Vagina (tissue), 2 donors: Measurements from ENCODE around the gene BAIAP2L1. TPM values are rescaled to one million over a fixed set of nuclear protein-coding genes. Genes with fewer than 3 reads are reported as not detected.

Experiments
- DNase-seq, 2 donors: peaks; one replicate each; pipeline ENCODE4 v3.0.0-alpha.2; 2017; ENCODE audit errors: extremely low spot score in 2 of 2
- H3K27ac ChIP-seq: fragments of 200-600 bp; sonication (generic); one replicate; pipeline ENCODE4 v1.5.1; 2019
- H3K27me3 ChIP-seq: fragments of 200-600 bp; sonication (generic); one replicate; pipeline ENCODE4 v1.5.1; 2019
- H3K36me3 ChIP-seq, 2 donors: fragments of 200-600 bp; sonication (generic); one replicate each; pipeline ENCODE4 v1.5.1; 2017 to 2019
- H3K4me1 ChIP-seq: fragments of 200-600 bp; sonication (generic); one replicate; pipeline ENCODE4 v1.5.1; 2019
- H3K4me3 ChIP-seq, 2 donors: fragments of 200-600 bp; sonication (generic); 1 replicate in 1 of 2; 2 replicates in 1 of 2; pipeline ENCODE4 v1.5.1; 2016 to 2019
- H3K9me3 ChIP-seq: fragments of 200-600 bp; sonication (generic); one replicate; pipeline ENCODE4 v1.5.1; 2019
- POLR2A ChIP-seq, 2 donors: fragments of 450-650 bp; IDR thresholded peaks; one replicate each; pipeline ENCODE4 v1.6.1; 2017; ENCODE audit warnings: antibody characterized with exemption in 2 of 2, mild to moderate bottlenecking in 2 of 2, moderate library complexity in 2 of 2
- POLR2AphosphoS5 ChIP-seq, 2 donors: sonication (generic); formaldehyde crosslinking; IDR thresholded peaks; one replicate each; pipeline ENCODE4 v1.9.0; 2017; ENCODE audit warnings: antibody characterized with exemption in 2 of 2, mild to moderate bottlenecking in 2 of 2, low read depth in 1 of 2; ENCODE audit not compliant: insufficient read depth in 1 of 2
- intact Hi-C: fragments of 100-400 bp; cut with DNase I; formaldehyde crosslinking; loops from one replicate; pipeline ENCODE4 v1.15.1; 2023
- total RNA-seq: library from RNA; depleted of rRNA; stranded (reverse); fragments of >200 nt; gene quantifications from one replicate; pipeline ENCODE4 v1.2.3, GENCODE V29; 2016
- TF ChIP-seq, protein P1 (sequence below), 3 experiments: fragments of 450-650 bp in 2 of 3; fragments of 200-600 bp in 1 of 3; sonication (generic) in 1 of 3; IDR thresholded peaks; one replicate each; pipeline ENCODE4 v1.5.1; 2017 to 2019; ENCODE audit warnings: antibody characterized with exemption in 3 of 3, mild to moderate bottlenecking in 2 of 3, moderate library complexity in 2 of 3

The BAIAP2L1 gene
- total RNA-seq, 1 donor from 2014 or later = 17.2 TPM

DNA sequence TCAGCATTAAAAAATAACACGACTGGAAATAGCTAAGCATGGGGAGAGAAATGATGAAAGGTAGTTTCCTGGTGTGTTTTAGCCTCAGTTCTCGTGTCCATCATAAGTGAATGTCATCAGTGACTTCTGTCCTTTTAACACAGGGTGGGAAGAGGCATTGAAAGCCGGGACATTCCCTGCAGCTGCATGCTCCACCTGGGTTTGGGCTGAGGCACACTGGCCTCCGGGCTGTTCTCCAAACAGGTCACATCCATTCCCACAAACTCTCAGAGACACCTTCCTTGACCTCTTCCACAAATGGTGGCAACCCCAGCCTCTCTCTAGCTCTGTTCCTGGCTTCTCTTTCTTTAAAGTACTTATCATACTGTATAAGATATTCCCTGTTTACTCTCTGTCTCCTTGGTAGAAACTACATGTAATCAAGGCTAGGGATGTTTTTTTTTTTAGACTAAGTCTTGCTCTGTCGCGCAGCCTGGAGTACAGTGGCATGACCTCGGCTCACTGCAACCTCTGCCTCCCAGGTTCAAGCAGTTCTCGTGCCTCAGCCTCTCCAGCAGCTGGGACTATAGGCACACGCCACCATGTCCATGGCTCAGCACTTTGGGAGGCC lies 22.6 kb downstream of the BAIAP2L1 start:
- H3K4me3 ChIP-seq = no peak overlapping the region
- TF ChIP-seq POLR2A (IDR thresholded peaks at IDR 0.05) = no peak
- no peaks in the 10 kb centered on the region for H3K27me3 ChIP-seq
- no peak overlapping the region for H3K27ac ChIP-seq
- no peaks in the 10 kb centered on the region for H3K9me3 ChIP-seq
- DNase-seq = no peak
- H3K4me1 ChIP-seq = no peaks in the 10 kb centered on the region
- no peaks in the 10 kb centered on the region for H3K36me3 ChIP-seq
- intact Hi-C loops = no loop called here

DNA sequence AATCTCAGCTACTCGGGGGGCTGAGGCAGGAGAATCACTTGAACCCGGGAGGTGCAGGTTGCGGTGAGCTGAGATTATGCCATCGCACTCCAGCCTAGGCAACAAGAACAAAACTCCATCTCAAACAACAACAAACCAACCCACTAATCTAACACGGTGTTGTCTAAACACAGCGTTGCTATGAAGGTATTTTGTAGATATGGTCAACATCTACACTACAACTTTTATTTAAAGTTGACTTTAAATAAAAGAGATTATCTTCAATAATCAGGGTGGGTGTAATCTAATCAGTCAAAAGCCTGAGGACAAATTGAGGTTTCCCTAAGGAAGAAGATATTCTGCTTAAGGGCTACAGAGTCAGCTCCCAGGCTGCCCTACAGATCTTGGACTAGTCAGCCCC lies 24.2 kb downstream of the BAIAP2L1 start:
- DNase-seq = no peak
- no peaks in the 10 kb centered on the region for H3K27me3 ChIP-seq
- no peak overlapping the region for H3K27ac ChIP-seq
- intact Hi-C loops = no loop called here
- no peak overlapping the region for H3K4me3 ChIP-seq
- H3K4me1 ChIP-seq = no peaks in the 10 kb centered on the region
- TF ChIP-seq, protein P1, sequence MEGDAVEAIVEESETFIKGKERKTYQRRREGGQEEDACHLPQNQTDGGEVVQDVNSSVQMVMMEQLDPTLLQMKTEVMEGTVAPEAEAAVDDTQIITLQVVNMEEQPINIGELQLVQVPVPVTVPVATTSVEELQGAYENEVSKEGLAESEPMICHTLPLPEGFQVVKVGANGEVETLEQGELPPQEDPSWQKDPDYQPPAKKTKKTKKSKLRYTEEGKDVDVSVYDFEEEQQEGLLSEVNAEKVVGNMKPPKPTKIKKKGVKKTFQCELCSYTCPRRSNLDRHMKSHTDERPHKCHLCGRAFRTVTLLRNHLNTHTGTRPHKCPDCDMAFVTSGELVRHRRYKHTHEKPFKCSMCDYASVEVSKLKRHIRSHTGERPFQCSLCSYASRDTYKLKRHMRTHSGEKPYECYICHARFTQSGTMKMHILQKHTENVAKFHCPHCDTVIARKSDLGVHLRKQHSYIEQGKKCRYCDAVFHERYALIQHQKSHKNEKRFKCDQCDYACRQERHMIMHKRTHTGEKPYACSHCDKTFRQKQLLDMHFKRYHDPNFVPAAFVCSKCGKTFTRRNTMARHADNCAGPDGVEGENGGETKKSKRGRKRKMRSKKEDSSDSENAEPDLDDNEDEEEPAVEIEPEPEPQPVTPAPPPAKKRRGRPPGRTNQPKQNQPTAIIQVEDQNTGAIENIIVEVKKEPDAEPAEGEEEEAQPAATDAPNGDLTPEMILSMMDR (IDR thresholded peaks at IDR 0.05) = no peak
- no peaks in the 10 kb centered on the region for H3K9me3 ChIP-seq
- H3K36me3 ChIP-seq = no peaks in the 10 kb centered on the region

DNA sequence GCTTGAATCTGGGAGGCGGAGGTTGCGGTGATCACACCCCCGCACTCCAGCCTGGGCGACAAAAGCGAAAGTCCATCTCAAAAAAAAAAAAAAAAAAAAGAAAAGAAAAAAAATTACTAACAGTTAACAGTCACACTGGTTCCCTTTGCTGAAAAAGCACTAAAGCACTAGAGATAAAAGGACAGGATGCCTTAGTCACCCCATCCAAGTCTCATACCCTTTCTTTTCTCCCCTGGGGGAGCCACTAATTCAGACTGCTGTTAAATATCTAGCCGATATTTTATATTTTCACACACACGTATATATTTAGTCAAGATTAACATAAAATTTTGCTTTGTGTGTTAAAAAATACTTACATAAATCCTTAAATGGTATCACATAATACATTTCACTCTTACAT lies 25.2 kb downstream of the BAIAP2L1 start:
- no peak for TF ChIP-seq POLR2A (IDR thresholded peaks at IDR 0.05)
- TF ChIP-seq, protein P1 (IDR thresholded peaks at IDR 0.05) = no peak
- TF ChIP-seq POLR2AphosphoS5 (IDR thresholded peaks at IDR 0.05; ENCODE audit: insufficient read depth in 1 of 2, low read depth in 1 of 2) = no peak
- intact Hi-C loops = no loop called here
- Histone ChIP-seq H3K4me1 (no peaks in the 10 kb centered on the region), H3K36me3 (no peaks in the 10 kb centered on the region), H3K27ac (no peak overlapping the region), H3K27me3 (no peaks in the 10 kb centered on the region), H3K4me3 (no peak overlapping the region), H3K9me3 (no peaks in the 10 kb centered on the region)
- DNase-seq = no peak

DNA sequence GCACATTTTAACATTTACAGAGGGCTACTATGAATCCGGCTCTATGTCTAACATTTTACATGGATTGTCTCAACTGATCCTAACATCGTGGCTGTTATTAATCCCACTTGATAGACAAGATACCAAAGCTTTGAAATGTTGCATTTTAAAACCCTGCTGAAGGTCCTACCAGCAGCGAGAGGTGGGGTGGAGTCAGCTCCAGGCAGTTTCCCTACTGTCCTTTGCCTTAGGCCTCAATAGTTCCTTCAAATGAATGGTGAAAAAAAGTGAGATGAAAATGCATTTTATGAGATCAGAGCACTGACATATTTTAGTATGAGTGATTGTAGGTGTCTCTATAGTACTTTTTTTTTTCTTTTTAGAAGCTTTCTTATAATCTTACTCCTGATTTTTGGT lies 26.6 kb downstream of the BAIAP2L1 start:
- Histone ChIP-seq H3K36me3 (no peaks in the 10 kb centered on the region), H3K4me1 (no peaks in the 10 kb centered on the region), H3K4me3 (no peak overlapping the region), H3K9me3 (no peaks in the 10 kb centered on the region), H3K27ac (no peak overlapping the region), H3K27me3 (no peaks in the 10 kb centered on the region)
- TF ChIP-seq POLR2AphosphoS5 (IDR thresholded peaks at IDR 0.05; ENCODE audit: insufficient read depth in 1 of 2, low read depth in 1 of 2) (no peak), POLR2A (IDR thresholded peaks at IDR 0.05) (no peak)
- TF ChIP-seq, protein P1 (IDR thresholded peaks at IDR 0.05) = no peak
- intact Hi-C loops = no loop called here
- DNase-seq = no peak

DNA sequence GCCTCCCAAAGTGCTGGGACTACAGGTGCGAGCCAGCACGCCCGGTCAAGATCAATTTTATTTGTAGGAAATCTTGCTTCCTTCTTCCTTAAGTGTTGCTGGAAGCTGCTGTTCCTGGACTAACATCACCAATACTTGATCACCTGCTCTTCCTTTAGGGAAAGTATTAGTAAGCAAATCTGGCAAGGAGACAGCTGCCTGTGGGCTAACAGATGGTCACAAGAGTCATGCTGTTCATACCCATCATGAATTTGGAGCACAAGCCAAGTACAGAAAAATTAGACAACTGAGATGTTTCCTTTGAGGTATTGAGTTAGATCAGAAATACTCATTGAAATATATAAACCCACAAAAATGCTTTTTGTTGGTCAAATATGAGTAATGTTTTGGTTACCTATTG lies 27.9 kb downstream of the BAIAP2L1 start:
- no peak for DNase-seq
- no peaks in the 10 kb centered on the region for H3K9me3 ChIP-seq
- H3K4me1 ChIP-seq = no peaks in the 10 kb centered on the region
- no peaks in the 10 kb centered on the region for H3K36me3 ChIP-seq
- intact Hi-C loops = no loop called here
- TF ChIP-seq POLR2AphosphoS5 (IDR thresholded peaks at IDR 0.05; ENCODE audit: insufficient read depth in 1 of 2, low read depth in 1 of 2) = no peak
- no peaks in the 10 kb centered on the region for H3K27me3 ChIP-seq
- no peak overlapping the region for H3K4me3 ChIP-seq
- H3K27ac ChIP-seq = no peak overlapping the region

DNA sequence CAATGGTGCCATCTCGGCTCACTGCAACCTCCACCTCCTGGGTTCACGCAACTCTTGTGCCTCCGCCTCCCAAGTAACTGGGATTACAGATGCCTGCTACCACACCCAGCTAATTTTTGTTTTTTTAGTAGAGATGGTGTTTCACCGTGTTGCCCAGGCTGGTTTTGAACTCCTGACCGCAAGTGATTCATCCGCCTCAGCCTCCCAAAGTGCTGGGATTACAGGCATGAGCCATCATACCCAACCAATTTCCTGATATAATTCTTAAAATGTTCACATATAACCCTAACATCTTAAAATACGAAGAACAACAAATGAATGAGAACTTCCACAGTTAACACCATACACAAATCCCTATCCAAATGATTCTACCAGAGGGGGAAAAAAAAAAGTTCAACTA lies 31.2 kb downstream of the BAIAP2L1 start:
- no peaks in the 10 kb centered on the region for H3K4me1 ChIP-seq
- no peaks in the 10 kb centered on the region for H3K36me3 ChIP-seq
- TF ChIP-seq POLR2A (IDR thresholded peaks at IDR 0.05) (no peak), POLR2AphosphoS5 (IDR thresholded peaks at IDR 0.05; ENCODE audit: insufficient read depth in 1 of 2, low read depth in 1 of 2) (no peak)
- TF ChIP-seq, protein P1 (IDR thresholded peaks at IDR 0.05) = no peak
- no peak overlapping the region for H3K4me3 ChIP-seq
- intact Hi-C loops = no loop called here
- no peak overlapping the region for H3K27ac ChIP-seq
- no peak for DNase-seq
- no peaks in the 10 kb centered on the region for H3K27me3 ChIP-seq
- H3K9me3 ChIP-seq = no peaks in the 10 kb centered on the region
